DOHH2 (cell line): ENCODE results near the gene SORBS1.

Experiments used
- EZH2phosphoT487 ChIP-seq: fragments of 200-600 bp; sonication (generic); IDR thresholded peaks from 2 replicates; pipeline ENCODE4 v1.6.1; 2017; ENCODE audit warnings: borderline replicate concordance, mild to moderate bottlenecking, antibody characterized with exemption, low read length, moderate library complexity, mixed read lengths
- TF ChIP-seq, protein P1 (sequence below): fragments of 200-600 bp; sonication (generic); IDR thresholded peaks from one replicate; pipeline ENCODE4 v1.5.1; 2014; ENCODE audit warnings: antibody characterized with exemption, mild to moderate bottlenecking, low read depth, low read length; ENCODE audit not compliant: poor library complexity, severe bottlenecking

DNA sequence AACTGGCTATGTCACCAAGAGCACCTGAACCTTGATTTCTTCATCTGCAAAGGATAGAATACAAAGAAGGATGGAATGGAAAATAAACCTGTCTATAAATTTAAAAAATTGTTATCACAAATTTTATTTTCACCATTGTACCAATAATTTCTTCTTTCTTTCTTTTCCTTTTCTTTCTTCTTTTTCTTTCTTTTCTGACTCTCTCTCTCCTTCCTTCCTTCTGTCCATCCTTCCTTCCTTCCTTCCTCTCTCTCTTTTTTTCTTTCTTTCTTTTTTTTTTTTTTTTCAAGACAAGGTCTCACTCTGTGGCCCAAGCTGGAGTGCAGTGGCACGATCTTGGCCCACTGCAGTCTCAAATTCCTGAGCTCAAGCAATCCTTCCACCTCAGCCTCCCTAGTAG is 36.6 kb upstream of the SORBS1 start:
- TF ChIP-seq, protein P1, sequence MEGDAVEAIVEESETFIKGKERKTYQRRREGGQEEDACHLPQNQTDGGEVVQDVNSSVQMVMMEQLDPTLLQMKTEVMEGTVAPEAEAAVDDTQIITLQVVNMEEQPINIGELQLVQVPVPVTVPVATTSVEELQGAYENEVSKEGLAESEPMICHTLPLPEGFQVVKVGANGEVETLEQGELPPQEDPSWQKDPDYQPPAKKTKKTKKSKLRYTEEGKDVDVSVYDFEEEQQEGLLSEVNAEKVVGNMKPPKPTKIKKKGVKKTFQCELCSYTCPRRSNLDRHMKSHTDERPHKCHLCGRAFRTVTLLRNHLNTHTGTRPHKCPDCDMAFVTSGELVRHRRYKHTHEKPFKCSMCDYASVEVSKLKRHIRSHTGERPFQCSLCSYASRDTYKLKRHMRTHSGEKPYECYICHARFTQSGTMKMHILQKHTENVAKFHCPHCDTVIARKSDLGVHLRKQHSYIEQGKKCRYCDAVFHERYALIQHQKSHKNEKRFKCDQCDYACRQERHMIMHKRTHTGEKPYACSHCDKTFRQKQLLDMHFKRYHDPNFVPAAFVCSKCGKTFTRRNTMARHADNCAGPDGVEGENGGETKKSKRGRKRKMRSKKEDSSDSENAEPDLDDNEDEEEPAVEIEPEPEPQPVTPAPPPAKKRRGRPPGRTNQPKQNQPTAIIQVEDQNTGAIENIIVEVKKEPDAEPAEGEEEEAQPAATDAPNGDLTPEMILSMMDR, result no peak
- no peak for TF ChIP-seq EZH2phosphoT487
